Fibroblast of pulmonary artery (primary cell): Measurements from ENCODE around the gene FAM181A.

Experiments used
- DNase-seq: peaks from one replicate; pipeline ENCODE4 v3.0.0-alpha.2; 2010; ENCODE audit warnings: low read depth
- H3K4me3 ChIP-seq: replicated peaks from 2 replicates; pipeline ENCODE4 v1.5.1; 2011; ENCODE audit warnings: low read depth, mild to moderate bottlenecking, control low read depth, low read length, moderate library complexity
- CTCF ChIP-seq: IDR thresholded peaks from 2 replicates; pipeline ENCODE4 v1.5.1; 2011; ENCODE audit warnings: mild to moderate bottlenecking, control low read depth, low read length, inconsistent platforms; ENCODE audit errors: missing control alignments

FAM181A gene

DNA sequence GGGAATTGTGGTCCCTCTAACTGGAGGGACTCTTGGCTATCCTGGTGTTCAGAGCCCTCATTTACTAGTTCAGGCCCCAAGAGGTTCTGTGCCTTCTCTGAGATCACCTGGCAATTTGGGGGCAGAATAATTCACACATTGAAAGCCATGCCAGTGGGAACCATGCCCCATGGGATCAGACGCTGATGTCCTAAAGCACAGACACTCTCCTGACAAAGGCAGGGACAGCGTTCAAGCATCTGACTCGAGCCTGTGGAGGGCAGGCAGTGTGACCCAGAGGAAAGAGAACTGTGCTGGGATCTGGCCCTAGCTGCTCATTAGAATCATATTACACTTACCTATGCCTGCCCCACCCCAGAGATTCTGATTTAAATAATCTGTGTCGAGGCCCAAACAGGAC, 51.6 kb downstream of the FAM181A start:
- no peak for DNase-seq
- no peak for TF ChIP-seq CTCF
- no peak overlapping the region for H3K4me3 ChIP-seq
